ENCODE results near the gene WIPF3. TPM values are rescaled to one million over a fixed set of nuclear protein-coding genes. Genes with fewer than 3 reads are reported as not detected.

WIPF3 gene
- total RNA-seq, 1 experiment from 2014 or later: 2.0 TPM

DNA sequence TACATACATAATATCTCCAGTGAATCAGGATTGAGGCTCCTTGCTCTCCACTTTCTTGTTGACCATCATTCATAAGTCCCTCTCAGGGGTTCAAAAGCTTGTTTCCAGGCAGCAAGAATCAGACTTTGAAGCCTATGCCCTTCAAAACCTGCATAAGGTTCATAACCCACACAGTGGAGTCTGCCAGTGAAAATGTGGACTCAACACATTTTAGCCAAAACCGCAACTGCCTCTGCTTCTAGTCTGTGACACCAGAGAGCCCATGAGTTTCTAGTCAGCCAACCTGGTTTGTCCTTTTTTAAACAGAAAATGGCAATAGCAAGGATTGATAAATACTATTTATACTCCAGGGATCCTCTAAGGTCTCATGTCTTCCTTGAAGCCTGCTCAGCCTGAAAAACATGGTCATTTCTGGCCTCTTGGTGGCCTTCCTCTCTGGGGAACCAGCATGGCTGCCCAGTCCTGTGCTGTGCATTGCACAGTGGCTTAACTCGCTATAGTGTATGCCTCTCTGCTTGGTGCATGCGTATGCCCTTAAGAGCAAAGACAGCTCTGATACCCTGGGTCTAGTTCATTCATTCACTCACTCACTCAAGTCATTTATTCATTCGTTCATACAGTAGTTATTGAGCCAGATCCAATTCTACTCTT lies 67.5 kb downstream of the WIPF3 start:
- no peak overlapping the region for H3K27ac ChIP-seq (ENCODE audit: low read length)
- intact Hi-C loops (cut with micrococcal nuclease; ENCODE audit: unreplicated experiment): no loop called here
- CTCF ChIA-PET: interaction anchor here (1.5 kb wide), 1 partner anchor 126 kb away, joined by 5 read pairs; no protein-coding TSS in a partner anchor
- H3K36me3 ChIP-seq (ENCODE audit: control insufficient read depth, insufficient read depth, low read length): no peaks in the 10 kb centered on the region
- in situ Hi-C loops (cut with HindIII; ENCODE audit: low pct_unique_long_range_greater_than_20kb, low sequenced_read_pairs): no loop called here
- no TSS peak for BruUV-seq (replicated peaks)
- TF ChIP-seq POLR2AphosphoS5 (IDR thresholded peaks at IDR 0.05; ENCODE audit: low read depth, low read length) (no peak), TCF7L2 (IDR thresholded peaks at IDR 0.05; ENCODE audit: low read depth, low read length) (no peak), SIN3A (IDR thresholded peaks at IDR 0.05; ENCODE audit: borderline replicate concordance, insufficient read depth, low read depth, low read length) (no peak)
- TF ChIP-seq, protein P1, sequence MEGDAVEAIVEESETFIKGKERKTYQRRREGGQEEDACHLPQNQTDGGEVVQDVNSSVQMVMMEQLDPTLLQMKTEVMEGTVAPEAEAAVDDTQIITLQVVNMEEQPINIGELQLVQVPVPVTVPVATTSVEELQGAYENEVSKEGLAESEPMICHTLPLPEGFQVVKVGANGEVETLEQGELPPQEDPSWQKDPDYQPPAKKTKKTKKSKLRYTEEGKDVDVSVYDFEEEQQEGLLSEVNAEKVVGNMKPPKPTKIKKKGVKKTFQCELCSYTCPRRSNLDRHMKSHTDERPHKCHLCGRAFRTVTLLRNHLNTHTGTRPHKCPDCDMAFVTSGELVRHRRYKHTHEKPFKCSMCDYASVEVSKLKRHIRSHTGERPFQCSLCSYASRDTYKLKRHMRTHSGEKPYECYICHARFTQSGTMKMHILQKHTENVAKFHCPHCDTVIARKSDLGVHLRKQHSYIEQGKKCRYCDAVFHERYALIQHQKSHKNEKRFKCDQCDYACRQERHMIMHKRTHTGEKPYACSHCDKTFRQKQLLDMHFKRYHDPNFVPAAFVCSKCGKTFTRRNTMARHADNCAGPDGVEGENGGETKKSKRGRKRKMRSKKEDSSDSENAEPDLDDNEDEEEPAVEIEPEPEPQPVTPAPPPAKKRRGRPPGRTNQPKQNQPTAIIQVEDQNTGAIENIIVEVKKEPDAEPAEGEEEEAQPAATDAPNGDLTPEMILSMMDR (IDR thresholded peaks at IDR 0.05): no peak
- TF ChIP-seq, protein P2, sequence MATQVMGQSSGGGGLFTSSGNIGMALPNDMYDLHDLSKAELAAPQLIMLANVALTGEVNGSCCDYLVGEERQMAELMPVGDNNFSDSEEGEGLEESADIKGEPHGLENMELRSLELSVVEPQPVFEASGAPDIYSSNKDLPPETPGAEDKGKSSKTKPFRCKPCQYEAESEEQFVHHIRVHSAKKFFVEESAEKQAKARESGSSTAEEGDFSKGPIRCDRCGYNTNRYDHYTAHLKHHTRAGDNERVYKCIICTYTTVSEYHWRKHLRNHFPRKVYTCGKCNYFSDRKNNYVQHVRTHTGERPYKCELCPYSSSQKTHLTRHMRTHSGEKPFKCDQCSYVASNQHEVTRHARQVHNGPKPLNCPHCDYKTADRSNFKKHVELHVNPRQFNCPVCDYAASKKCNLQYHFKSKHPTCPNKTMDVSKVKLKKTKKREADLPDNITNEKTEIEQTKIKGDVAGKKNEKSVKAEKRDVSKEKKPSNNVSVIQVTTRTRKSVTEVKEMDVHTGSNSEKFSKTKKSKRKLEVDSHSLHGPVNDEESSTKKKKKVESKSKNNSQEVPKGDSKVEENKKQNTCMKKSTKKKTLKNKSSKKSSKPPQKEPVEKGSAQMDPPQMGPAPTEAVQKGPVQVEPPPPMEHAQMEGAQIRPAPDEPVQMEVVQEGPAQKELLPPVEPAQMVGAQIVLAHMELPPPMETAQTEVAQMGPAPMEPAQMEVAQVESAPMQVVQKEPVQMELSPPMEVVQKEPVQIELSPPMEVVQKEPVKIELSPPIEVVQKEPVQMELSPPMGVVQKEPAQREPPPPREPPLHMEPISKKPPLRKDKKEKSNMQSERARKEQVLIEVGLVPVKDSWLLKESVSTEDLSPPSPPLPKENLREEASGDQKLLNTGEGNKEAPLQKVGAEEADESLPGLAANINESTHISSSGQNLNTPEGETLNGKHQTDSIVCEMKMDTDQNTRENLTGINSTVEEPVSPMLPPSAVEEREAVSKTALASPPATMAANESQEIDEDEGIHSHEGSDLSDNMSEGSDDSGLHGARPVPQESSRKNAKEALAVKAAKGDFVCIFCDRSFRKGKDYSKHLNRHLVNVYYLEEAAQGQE (IDR thresholded peaks at IDR 0.05; ENCODE audit: insufficient read depth in 1 of 2, low read depth in 2 of 2, low read length in 1 of 2): no peak
- POLR2A ChIA-PET: no interaction called here
- no peaks in the 10 kb centered on the region for H3K9me3 ChIP-seq (ENCODE audit: control insufficient read depth, insufficient read depth, low read depth, low read length)
- DNase-seq (ENCODE audit: low read depth, low spot score): no peak
- H3K4me3 ChIP-seq (ENCODE audit: low read depth in 2 of 2, low read length in 2 of 2): no peak overlapping the region
- H3K27me3 ChIP-seq (ENCODE audit: control insufficient read depth, insufficient read depth, low read length): peaks cover 8% of the 10 kb centered on the region; the same call in 1 of the 2 replicates
- no peaks in the 10 kb centered on the region for H3K4me1 ChIP-seq (ENCODE audit: control insufficient read depth, insufficient read depth, low read length)
- ATAC-seq: no peak

- TF ChIP-seq POLR2AphosphoS5 (IDR thresholded peaks at IDR 0.05; ENCODE audit: low read depth, low read length): no peak
- TF ChIP-seq, protein P2 (IDR thresholded peaks at IDR 0.05; ENCODE audit: insufficient read depth in 1 of 2, low read depth in 2 of 2, low read length in 1 of 2): no peak
- TF ChIP-seq SIN3A (IDR thresholded peaks at IDR 0.05; ENCODE audit: borderline replicate concordance, insufficient read depth, low read depth, low read length): no peak
- TF ChIP-seq TCF7L2 (IDR thresholded peaks at IDR 0.05; ENCODE audit: low read depth, low read length): no peak
- TF ChIP-seq, protein P1 (IDR thresholded peaks at IDR 0.05): no peak
- Histone ChIP-seq H3K27ac (ENCODE audit: low read length) (no peak overlapping the region), H3K4me1 (ENCODE audit: control insufficient read depth, insufficient read depth, low read length) (no peaks in the 10 kb centered on the region), H3K36me3 (ENCODE audit: control insufficient read depth, insufficient read depth, low read length) (no peaks in the 10 kb centered on the region), H3K27me3 (ENCODE audit: control insufficient read depth, insufficient read depth, low read length) (peaks cover 8% of the 10 kb centered on the region; the same call in 1 of the 2 replicates), H3K4me3 (ENCODE audit: low read depth in 2 of 2, low read length in 2 of 2) (no peak overlapping the region), H3K9me3 (ENCODE audit: control insufficient read depth, insufficient read depth, low read depth, low read length) (no peaks in the 10 kb centered on the region)
- POLR2A ChIA-PET: no interaction called here
- no peak for ATAC-seq
- intact Hi-C loops (cut with micrococcal nuclease; ENCODE audit: unreplicated experiment) (no loop called here), in situ Hi-C loops (cut with HindIII; ENCODE audit: low pct_unique_long_range_greater_than_20kb, low sequenced_read_pairs) (no loop called here)
- no TSS peak for BruUV-seq (replicated peaks)
- no peak for DNase-seq (ENCODE audit: low read depth, low spot score)
- CTCF ChIA-PET: no interaction called here
These were observed 69.4 kb downstream of the WIPF3 start for GRCh38 chr7:29875741-29876140.
